Measurements from ENCODE around the gene PRTN3.
"Not testable (repeated sequence)": the region's sequence is repeated elsewhere in the genome, so short reads cannot be mapped to it uniquely, and the experiment has no call there.

PRTN3 gene

GRCh38 chr19:845707-846521, 5.1 kb downstream of the PRTN3 start:
- no peak for DNase-seq (ENCODE audit: low spot score)

- no peak for DNase-seq (ENCODE audit: low spot score)
Measured at GRCh38 chr19:848386-848921, 7.7 kb downstream of the PRTN3 start.

- DNase-seq (ENCODE audit: low spot score), result not testable (repeated sequence)
Measured at GRCh38 chr19:849195-849594, 8.4 kb downstream of the PRTN3 start.

- DNase-seq (ENCODE audit: low spot score), result peak; percentile 70
Measured at GRCh38 chr19:850221-850978, 9.6 kb downstream of the PRTN3 start.

GRCh38 chr19:850979-851335, 10.2 kb downstream of the PRTN3 start:
- DNase-seq (ENCODE audit: low spot score), result no peak

GRCh38 chr19:852136-853013, 11.6 kb downstream of the PRTN3 start, which contains the start of gene ELANE:
Gene ELANE (plus strand): TSS chr19:852303. CDS start chr19:852329, 26 bp downstream.
- no peak for DNase-seq (ENCODE audit: low spot score)

- DNase-seq (ENCODE audit: low spot score), result no peak
Measured at GRCh38 chr19:853014-853585, 12.3 kb downstream of the PRTN3 start.

GRCh38 chr19:853614-854220, 12.9 kb downstream of the PRTN3 start:
- DNase-seq (ENCODE audit: low spot score), result not testable (repeated sequence)

- DNase-seq (ENCODE audit: low spot score), result no peak
Measured at GRCh38 chr19:854549-854948, 13.8 kb downstream of the PRTN3 start.

GRCh38 chr19:855142-855541, 14.3 kb downstream of the PRTN3 start:
- DNase-seq (ENCODE audit: low spot score), result no peak

- no peak for DNase-seq (ENCODE audit: low spot score)
Measured at GRCh38 chr19:855566-856120, 14.8 kb downstream of the PRTN3 start.

GRCh38 chr19:858284-858683, 17.5 kb downstream of the PRTN3 start:
- DNase-seq (ENCODE audit: low spot score), result no peak

GRCh38 chr19:858868-859843, 18.4 kb downstream of the PRTN3 start, which contains the start of gene CFD:
Gene CFD (plus strand): TSS chr19:859664. CDS start chr19:859690, 26 bp downstream.
- DNase-seq (ENCODE audit: low spot score), result no peak

GRCh38 chr19:861141-861755, 20.4 kb downstream of the PRTN3 start:
- DNase-seq (ENCODE audit: low spot score), result no peak

GRCh38 chr19:861756-862580, 21.2 kb downstream of the PRTN3 start:
- DNase-seq (ENCODE audit: low spot score), result peak; percentile 94

GRCh38 chr19:862581-863314, 21.9 kb downstream of the PRTN3 start:
- peak; percentile 83 for DNase-seq (ENCODE audit: low spot score)

- DNase-seq (ENCODE audit: low spot score), result no peak
Measured at GRCh38 chr19:863315-863620, 22.5 kb downstream of the PRTN3 start.

All from iPS-NIHi11 (cell line).